ENCODE results near the gene HOXB1. TPM values are rescaled to one million over a fixed set of nuclear protein-coding genes. Genes with fewer than 3 reads are reported as not detected.
A peak's percentile ranks its signal among the peaks of the same experiment; 100 is the strongest.

Gene HOXB1
- total and polyA plus RNA-seq, 2 of the 13 experiments (the other 11 are each of a cell fraction or from before 2014, with no cell fraction given): not detected

- TF ChIP-seq NFIC (IDR thresholded peaks at IDR 0.05; ENCODE audit: low read length) (no peak), SALL1 (CRISPR knock-in tag; IDR thresholded peaks at IDR 0.05) (no peak)
These were observed 44.3 kb downstream of the HOXB1 start (continued) for GRCh38 chr17:48486557-48486956.

GRCh38 chr17:48484850-48485249, 46.0 kb downstream of the HOXB1 start:
- Histone ChIP-seq H2AFZ (ENCODE audit: low read length) (no peak overlapping the region), H3K27ac (ENCODE audit: extremely low read length, insufficient read depth, low read length) (no peak overlapping the region), H3K9me3 (ENCODE audit: low read length) (no peaks in the 10 kb centered on the region), H4K20me1 (ENCODE audit: insufficient read depth, low read length) (no peaks in the 10 kb centered on the region), H3K79me2 (ENCODE audit: insufficient read depth, low read length) (no peaks in the 10 kb centered on the region), H3K27me3 (ENCODE audit: control insufficient read depth in 1 of 2, insufficient read depth in 2 of 2, low read length in 2 of 2) (peaks cover 6 to 49% of the 10 kb centered on the region in 2 experiments), H3K36me3 (replicated peaks in 1 of 2; ENCODE audit: control insufficient read depth in 1 of 2, insufficient read depth in 2 of 2, low read length in 2 of 2) (no peaks in the 10 kb centered on the region), H3K4me2 (ENCODE audit: low read depth, low read length) (no peak overlapping the region), H3K4me1 (ENCODE audit: insufficient read depth, low read length) (no peaks in the 10 kb centered on the region), H3K9ac (ENCODE audit: insufficient read depth, low read depth, low read length) (no peak overlapping the region), H3K4me3 (replicated peaks in 1 of 3; ENCODE audit: insufficient read depth in 1 of 3, low read depth in 2 of 3, low read length in 3 of 3) (no peak overlapping the region)
- no TSS peak for BruUV-seq (replicated peaks)
- FAIRE-seq (no peak), DNase-seq (ENCODE audit: low spot score) (no peak), ATAC-seq (no peak)
- no peak for TF ChIP-seq ARNT2 (CRISPR knock-in tag; IDR thresholded peaks at IDR 0.05; ENCODE audit: low read depth)
- TF ChIP-seq MAFK (conservative IDR thresholded peaks at IDR 0.05 in 1 of 2, IDR thresholded peaks at IDR 0.05 in 1 of 2; ENCODE audit: low read length in 2 of 2): 0 out of 4 replicates have a peak, but pooled peaks of 1 of the 2 experiments have one; percentile 16
- TF ChIP-seq ZNF432 (CRISPR knock-in tag; IDR thresholded peaks at IDR 0.05; ENCODE audit: borderline replicate concordance): no peak
- TF ChIP-seq ZNF354B (CRISPR knock-in tag; IDR thresholded peaks at IDR 0.05): no peak
- TF ChIP-seq THRA (CRISPR knock-in tag; IDR thresholded peaks at IDR 0.05; ENCODE audit: borderline replicate concordance): no peak
- 2% methylated on average over 2 of the region's 2 CpGs for WGBS (ENCODE audit: low lambda C conversion rate)
- POLR2A ChIA-PET: no interaction called here
- CTCF ChIA-PET (ENCODE audit: low intra/inter-chr PET ratio, low total read pairs): no interaction called here
- in situ Hi-C loops (cut with HindIII; ENCODE audit: extremely low pct_ligation_motif_present, low pct_unique_long_range_greater_than_20kb): no loop called here
- intact Hi-C loops (cut with micrococcal nuclease; ENCODE audit: unreplicated experiment): no loop called here
